Ecto neural progenitor cell (in vitro differentiated cells): ENCODE measurements around the gene STK10.

Source experiments
- DNase-seq: peaks from one replicate; pipeline ENCODE4 v3.0.0-alpha.2; 2018; ENCODE audit warnings: low spot score

Gene STK10

DNA sequence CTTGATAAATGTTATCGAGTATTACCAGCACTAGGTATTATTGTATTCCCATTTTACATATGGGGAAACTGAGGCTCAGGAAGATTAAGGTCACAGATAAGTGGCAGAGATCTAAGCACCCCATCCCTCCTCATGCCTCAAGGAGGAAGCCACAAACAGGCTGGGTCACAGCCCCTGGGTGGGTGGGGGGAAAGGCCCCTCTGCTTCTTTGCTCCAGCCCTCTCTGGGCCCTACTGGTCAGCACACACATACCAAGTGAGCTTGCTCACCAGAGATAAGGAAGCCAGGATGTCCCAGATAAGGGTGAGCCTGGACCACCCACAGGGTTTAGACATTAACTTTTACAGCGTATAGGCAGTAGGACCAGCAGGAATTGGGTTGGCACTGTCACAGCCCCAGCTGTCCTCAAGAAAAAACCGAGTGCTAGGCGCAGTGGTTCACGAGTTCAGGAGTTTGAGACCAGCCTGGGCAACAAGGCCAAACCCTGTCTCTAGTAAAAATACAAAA is 45.3 kb downstream of the STK10 start:
- no peak for DNase-seq

DNA sequence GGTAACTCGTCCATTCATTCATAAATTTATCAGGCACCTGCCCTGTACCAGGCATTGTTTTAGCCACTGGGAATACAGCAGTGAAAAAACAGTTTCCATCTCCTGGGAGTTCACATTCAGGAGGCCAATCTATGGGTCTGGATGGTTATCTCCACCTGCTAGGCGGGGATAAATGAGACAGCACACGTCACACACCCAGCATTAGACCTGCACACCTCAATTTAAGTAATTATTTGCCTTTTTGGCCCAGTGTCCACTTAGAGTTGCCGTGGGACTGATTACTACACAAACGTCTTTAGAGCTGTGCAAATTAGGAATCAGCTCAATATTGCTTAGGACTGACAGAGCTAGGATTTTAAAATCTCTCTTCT is 46.1 kb downstream of the STK10 start:
- DNase-seq, result no peak

DNA sequence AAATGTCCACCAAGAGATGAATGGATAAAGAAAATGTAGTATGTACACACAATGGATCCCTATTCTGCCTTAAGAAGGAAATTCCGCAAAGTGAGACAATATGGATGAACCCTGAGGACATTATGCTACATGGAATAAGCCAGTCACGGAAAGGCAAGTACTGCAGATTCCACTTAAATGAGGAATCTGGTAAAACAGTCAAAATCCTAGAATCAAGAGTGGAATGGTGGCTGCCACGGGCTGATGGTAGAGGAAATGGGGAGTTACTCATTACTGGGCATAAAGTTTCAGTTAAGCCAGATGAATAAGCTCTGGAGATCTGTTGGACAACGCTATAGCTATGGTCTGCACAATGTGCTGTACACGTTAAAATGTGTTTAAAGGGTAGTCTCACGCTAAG is 47.2 kb downstream of the STK10 start:
- DNase-seq, result no peak

GRCh38 chr5:172140120-172140519 is 47.9 kb downstream of the STK10 start:
- DNase-seq, result no peak

DNA sequence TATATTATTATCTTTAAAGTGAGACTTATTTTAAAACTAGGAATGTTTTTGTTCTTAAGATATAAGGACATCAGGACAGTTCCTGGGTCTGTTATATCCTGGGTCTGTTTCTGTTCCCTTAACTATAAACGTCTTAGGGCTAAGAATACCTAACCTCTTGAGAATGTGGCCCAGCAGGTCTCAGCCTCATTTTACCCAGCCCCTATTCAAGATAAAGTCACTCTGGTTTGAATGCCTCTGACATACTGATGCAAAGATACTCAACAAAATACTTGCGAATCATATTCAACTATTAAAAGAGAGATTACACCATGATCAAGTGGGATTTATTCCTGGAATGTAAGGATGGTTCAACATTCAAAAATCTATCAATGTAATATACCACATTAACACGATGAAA is 51.0 kb downstream of the STK10 start:
- no peak for DNase-seq

DNA sequence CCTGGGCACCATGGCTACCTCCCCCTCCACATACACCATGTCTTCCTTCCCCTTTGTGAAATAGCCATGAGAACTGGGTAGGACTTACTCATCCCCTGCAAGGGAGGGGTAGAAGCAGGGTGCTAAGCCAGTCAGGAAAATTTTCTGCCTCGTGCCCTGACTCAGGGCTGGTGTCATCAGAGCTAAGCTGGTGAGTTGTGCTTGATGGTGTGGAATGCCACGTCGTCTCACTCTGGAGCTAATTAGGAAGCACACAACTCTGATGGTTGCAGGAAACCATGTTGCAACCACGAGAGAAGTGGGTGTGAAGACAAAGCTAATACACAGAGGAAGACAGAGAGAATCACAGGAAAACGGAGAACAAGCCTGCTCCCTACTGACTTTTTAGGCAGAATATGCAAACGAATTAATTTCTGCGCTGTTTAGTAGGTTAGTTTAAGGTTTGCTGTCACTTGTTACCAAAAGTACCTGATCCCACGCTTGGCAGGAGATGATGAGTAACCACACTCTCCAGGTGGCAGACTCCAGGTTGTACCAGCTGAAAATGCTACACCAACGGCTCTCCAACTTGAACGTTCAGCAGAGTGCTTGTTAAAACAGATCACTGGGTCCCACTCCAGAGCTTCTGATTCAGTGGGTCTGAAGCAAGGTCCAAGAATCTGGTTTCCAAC is 54.5 kb downstream of the STK10 start:
- DNase-seq, result no peak

GRCh38 chr5:172131690-172132089 is 56.3 kb downstream of the STK10 start:
- DNase-seq, result no peak

- no peak for DNase-seq
Measured at GRCh38 chr5:172129256-172129910, 58.6 kb downstream of the STK10 start.

GRCh38 chr5:172127581-172127980 is 60.4 kb downstream of the STK10 start:
- DNase-seq, result no peak

- peak; percentile 48 for DNase-seq
Measured at GRCh38 chr5:172123269-172123692, 64.7 kb downstream of the STK10 start.

DNA sequence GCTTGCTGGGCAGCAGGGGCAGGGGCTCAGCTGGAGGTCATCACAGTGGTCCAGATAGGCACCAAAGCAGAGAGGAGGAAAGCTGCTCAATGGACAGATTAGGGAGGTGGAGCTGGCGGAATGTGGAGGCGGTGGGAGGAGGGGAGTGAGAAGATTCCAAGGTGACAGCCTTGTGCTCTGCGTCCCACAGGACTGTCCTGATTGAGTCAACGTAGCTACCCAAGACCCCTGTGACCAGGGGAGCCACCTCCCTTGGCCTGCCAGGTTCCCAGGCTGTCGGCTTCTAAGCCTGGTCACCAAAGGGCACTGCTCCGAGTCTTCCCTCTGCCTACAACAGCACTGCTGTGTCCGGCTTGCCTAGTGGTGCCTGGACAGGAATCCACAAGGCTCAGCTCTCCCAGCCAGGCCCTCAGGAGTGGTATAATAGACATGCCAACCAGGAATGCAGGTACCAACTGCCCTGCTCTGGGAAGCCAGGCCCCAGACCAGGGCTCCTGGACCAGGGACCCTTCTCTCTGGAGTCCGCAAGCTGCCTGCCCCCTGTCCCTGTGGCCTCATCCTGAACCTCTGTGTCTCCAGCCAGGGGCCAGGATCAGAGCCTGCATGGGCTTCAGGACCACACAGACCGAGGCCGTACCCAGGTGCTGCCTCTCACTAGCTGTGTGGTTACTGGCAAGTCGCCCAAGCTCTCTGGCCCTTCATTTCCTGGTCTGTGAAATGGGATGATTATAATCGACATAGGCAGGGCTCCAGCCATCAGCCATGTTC is 67.9 kb downstream of the STK10 start:
- DNase-seq, result peak; percentile 51

- peak; percentile 35 for DNase-seq
Measured at GRCh38 chr5:172118891-172119290, 69.1 kb downstream of the STK10 start.

DNA sequence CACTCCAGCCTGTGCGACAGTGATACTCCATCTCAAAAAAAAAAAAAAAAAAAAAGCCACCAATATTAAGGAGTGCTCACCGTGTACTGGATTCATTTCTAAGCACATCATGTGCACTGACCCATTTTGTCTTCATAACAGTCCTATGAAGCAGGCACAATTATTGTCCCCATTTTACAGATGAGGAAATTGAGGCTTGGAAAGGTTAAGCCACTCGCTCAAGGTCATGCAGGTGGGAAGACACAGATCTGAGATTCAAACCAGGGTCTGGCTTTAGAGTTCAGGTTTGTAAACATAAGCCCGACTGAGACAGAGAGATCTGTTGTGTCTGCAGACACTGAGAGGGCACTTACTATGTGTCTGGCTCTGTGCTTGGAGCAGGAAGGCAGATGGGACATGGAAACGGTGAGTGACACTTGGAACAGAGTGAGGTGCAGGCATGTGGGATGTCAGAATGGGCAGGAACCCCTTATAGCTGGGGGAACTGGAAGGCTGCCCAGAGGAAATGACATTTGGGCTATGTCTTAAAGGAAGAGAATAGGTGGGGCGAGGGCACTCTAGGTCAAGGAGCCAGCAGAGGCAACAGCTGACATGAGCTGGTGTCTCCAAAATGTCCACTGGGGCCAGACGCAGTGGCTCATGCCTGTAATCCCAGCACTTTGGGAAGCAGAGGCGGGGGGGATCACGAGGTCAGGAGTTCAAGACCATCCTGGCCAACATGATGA is 69.9 kb downstream of the STK10 start:
- no peak for DNase-seq

GRCh38 chr5:172115541-172115982 is 72.5 kb downstream of the STK10 start:
- no peak for DNase-seq

DNA sequence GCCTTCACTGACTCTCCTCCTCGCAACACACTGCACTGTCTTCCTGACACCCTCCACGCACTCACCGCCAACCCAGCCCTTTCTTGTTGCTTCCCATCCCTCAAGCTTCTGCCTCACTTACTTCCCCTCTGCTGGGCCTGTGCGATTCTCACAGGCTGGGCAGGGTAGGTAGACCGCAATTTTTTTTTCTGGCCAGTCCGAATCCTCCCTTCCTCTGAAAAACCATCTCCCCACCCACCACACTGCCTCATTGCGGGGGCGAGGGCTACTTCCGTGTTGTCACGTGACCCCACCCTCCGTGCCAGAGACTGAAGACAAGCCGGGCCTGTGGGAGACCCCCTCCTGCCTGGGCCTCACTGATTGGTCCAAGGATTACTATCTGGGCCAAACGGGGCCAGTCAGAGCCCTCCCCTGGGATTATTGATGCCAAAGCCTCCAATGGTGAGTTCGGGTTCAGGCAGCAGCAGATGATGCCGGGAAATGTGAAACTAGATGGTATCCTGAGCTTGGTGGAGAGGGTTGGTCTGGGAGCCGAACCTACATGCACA is 73.1 kb downstream of the STK10 start:
- DNase-seq, result no peak

- no peak for DNase-seq
Measured at GRCh38 chr5:172113036-172113435, 75.0 kb downstream of the STK10 start.

DNA sequence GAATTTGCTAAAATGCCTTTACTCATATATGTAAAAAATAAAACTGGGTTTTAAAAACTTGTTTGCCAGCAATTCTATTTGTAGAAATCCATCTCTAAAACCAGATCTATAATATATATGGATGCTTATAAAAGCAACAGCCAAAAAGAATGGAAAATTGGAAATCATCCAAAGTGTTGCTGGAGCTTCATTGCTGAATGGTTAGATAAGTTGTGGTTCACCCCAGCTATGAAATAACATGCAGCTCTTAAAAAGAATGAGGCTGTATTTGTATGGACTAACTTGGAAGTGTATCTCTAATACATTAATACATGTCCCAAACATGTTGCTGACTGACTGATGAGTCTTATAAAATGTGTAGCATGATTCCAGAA is 76.2 kb downstream of the STK10 start:
- no peak for DNase-seq

DNA sequence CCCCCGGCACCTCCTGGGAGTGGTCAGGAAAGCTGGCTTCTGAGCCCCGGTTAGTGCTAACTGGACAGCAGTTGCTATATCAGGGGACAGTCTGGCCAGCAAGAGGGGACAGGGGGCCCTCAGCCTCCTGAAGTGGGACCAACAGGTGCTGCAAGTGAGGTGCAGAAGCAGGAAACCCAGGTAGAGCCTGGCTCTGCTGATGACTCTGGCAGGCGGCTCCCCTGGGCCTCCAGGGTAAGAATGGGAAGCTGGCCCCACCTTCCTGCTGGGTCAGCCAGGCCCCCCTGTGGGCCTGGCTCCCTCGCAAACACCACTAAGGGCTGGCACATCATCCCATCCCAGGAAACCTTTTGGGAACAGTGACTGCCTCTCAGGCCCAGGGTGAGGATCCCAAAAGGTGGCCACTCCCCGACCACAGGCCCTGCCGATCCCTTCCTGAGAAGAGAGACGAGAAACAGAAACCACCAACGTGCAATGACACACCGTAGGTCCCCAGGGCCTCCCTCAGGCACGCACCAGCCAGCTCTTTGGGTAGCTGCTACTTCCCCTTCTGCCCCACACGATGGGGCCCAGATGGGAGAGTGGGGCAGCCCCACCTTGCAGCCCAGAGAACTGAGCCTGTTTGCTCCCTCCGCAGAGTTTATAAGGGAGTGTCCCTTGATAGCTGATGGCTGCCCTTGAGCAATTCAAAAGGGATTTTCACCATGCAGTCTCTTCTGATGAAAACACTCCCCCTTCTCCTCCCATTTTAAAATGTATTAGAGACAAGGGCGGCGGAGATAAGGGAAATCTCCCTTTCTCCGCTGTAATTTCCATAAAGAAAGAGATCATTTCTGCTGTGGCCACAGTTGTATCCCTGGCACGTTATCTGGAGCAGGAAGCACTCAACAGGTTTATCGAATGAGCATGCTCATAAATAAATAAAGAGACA is 76.8 kb downstream of the STK10 start:
- no peak for DNase-seq

DNA sequence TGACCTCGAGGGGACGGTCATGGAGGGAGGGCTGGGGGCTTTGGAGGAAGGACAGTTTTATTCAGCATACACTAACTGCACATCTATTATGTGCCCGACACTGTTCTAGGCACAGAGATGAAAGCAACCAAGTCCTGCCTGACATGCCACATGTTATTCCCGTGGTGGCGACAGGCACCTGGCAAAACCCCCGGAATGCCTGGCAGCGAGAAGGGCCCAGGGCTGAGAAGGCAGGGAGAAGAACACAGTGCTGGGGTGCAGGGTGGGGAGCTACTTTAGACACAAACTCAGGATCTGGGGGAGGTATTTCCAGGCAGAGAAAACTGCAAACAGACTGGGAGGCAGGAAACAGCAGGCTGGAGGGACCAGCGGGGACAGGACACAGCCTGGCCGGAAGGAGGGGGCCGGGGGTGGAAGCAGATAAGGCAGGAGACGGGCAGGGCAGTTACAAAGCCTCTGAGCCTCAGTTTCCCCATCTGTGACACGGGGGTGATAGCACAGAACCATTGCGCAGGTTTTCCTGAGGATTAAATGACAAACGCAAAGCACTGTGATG is 77.7 kb downstream of the STK10 start:
- DNase-seq, result no peak

DNA sequence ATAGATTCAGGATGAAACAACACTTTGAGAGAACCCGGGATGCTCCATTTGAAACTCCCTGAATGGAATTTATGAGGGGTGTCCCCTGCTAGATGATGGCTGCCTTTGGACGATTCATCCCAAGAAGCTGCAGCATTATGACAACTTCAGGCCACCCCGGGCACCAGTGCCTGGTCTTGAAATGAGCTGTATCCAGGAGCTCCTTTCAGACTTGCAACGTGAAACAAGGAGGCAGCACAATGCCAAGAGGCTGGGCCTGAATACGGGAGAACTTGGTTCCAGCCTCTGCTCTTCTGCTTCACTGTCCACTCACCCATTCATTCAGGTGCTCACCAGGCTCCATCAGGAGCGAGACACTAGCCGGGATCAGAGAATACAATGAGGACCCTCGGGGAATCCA is 78.3 kb downstream of the STK10 start:
- no peak for DNase-seq

DNA sequence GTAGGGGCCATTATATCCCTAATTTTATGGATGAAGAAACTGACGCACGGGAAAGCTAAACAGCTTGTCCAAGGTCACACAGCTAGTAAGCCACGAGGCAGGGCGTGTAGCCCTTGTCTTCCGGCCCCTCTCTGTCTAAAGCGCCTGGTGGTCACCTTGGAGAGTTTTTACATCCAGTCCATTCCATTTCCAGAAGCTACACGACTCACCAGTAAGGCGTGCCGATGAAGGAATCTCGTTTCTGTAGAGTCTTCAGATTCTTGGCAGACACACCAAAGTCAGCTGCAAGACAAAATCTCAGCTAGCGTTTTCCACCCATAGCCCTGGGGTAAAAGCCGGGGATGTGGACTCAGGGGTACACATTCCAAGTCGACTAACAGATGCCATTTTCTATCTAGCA is 80.5 kb downstream of the STK10 start:
- DNase-seq, result no peak
